GM12878 (cell line): ENCODE data around the gene GRIK3. TPM values are rescaled to one million over a fixed set of nuclear protein-coding genes. Genes with fewer than 3 reads are reported as not detected.

Experiments
- ATAC-seq: fragments of 200-7000 bp; cut with Tn5 transposase; 3 replicates; pipeline ENCODE4 v1.9.1; 2020; ENCODE audit warnings: mild to moderate bottlenecking, moderate library complexity
- BruUV-seq: library from RNA; stranded (reverse); fragments of 400-500 nt; replicated peaks from 2 replicates; lab custom pipeline; 2021; lab: Mats Ljungman, UMichigan
- CTCF ChIA-PET: fragments of 300-600 bp; sonication (Branson Sonifier 250); formaldehyde crosslinking; extraction: SDS; loops from one replicate; lab custom pipeline; 2021; ENCODE audit warnings: inconsistent platforms; lab: Yijun Ruan, JAX
- POLR2A ChIA-PET: fragments of 350-600 bp; formaldehyde crosslinking; extraction: SDS; loops from one replicate; lab custom pipeline; 2021; ENCODE audit warnings: inconsistent platforms; lab: Charles Lee
- RAD21 ChIA-PET: fragments of 300-600 bp; sonication (Branson Sonifier 250); formaldehyde crosslinking; loops from one replicate; lab custom pipeline; 2023; ENCODE audit warnings: antibody characterized with exemption; ENCODE audit not compliant: unreplicated experiment; lab: Charles Lee
- SMC1A ChIA-PET: fragments of 300-600 bp; sonication (Branson Sonifier 250); formaldehyde crosslinking; loops from one replicate; lab custom pipeline; 2023; ENCODE audit not compliant: unreplicated experiment, uncharacterized antibody; lab: Charles Lee
- DNase-seq: peaks from one replicate; pipeline ENCODE4 v3.0.0-alpha.2; 2011; ENCODE audit warnings: low read depth, low spot score
- FAIRE-seq: peaks from 3 replicates; lab custom pipeline; 2011; peaks lifted over from hg19 to GRCh38; lab: Jason Lieb, UNC
- H2AFZ ChIP-seq: 2 replicates; pipeline ENCODE4 v1.6.0; 2011; ENCODE audit warnings: low read depth, low read length, control low read depth; ENCODE audit not compliant: control insufficient read depth
- H3K27ac ChIP-seq: 2 replicates; pipeline ENCODE4 v1.5.1; 2011; ENCODE audit warnings: control low read depth; ENCODE audit not compliant: control insufficient read depth, insufficient read depth
- H3K27me3 ChIP-seq, 2 experiments: replicated peaks in 1 of 2; 2 replicates each; pipeline versions ENCODE4 v1.6.0 to v1.6.1; 2011; ENCODE audit warnings: low read length in 1 of 2; ENCODE audit not compliant: control insufficient read depth in 2 of 2, insufficient read depth in 2 of 2
- H3K36me3 ChIP-seq, 2 experiments: 2 replicates each; pipeline ENCODE4 v1.5.1; 2011; ENCODE audit warnings: low read length in 1 of 2; ENCODE audit not compliant: control insufficient read depth in 2 of 2, insufficient read depth in 2 of 2
- H3K4me1 ChIP-seq: 2 replicates; pipeline ENCODE4 v1.6.1; 2011; ENCODE audit warnings: mild to moderate bottlenecking, low read length, moderate library complexity, mixed read lengths; ENCODE audit not compliant: control insufficient read depth, insufficient read depth
- H3K4me2 ChIP-seq: 2 replicates; pipeline ENCODE4 v1.6.0; 2011; ENCODE audit warnings: control low read depth; ENCODE audit not compliant: control insufficient read depth, insufficient read depth
- H3K4me3 ChIP-seq: fragments of 200-600 bp; sonication (generic); 2 replicates; pipeline ENCODE4 v1.5.1; 2016
- H3K79me2 ChIP-seq: 2 replicates; pipeline ENCODE4 v1.6.0; 2011; ENCODE audit warnings: low read length; ENCODE audit not compliant: control insufficient read depth, insufficient read depth
- H3K9ac ChIP-seq: 2 replicates; pipeline ENCODE4 v1.8.0; 2011; ENCODE audit warnings: low read length, control low read depth, mixed read lengths; ENCODE audit not compliant: control insufficient read depth, insufficient read depth
- H3K9me3 ChIP-seq: replicated peaks from 3 replicates; pipeline ENCODE4 v1.5.1; 2011; ENCODE audit warnings: mild to moderate bottlenecking, low read length; ENCODE audit not compliant: control insufficient read depth, insufficient read depth
- H4K20me1 ChIP-seq: 2 replicates; pipeline ENCODE4 v1.6.0; 2011; ENCODE audit not compliant: control insufficient read depth, insufficient read depth
- BHLHE40 ChIP-seq, 2 experiments: fragments of 450-650 bp in 1 of 2; IDR thresholded peaks; 2 replicates each; pipeline ENCODE4 v1.6.1; 2011 to 2017; ENCODE audit warnings: low read depth in 2 of 2, borderline replicate concordance in 1 of 2, improper control_type of control experiment in 1 of 2, low read length in 1 of 2, mild to moderate bottlenecking in 1 of 2
- FOS ChIP-seq: IDR thresholded peaks from 3 replicates; pipeline ENCODE4 v1.6.1; 2011; ENCODE audit warnings: borderline replicate concordance; ENCODE audit not compliant: insufficient read length; ENCODE audit errors: extremely low read depth
- GATAD2B ChIP-seq: fragments of 450-650 bp; conservative IDR thresholded peaks from 2 replicates; pipeline ENCODE4 v1.6.1; 2017; ENCODE audit warnings: low read depth, mild to moderate bottlenecking, moderate library complexity
- HDAC2 ChIP-seq: fragments of 200-600 bp; sonication (generic); IDR thresholded peaks from 2 replicates; pipeline ENCODE4 v1.6.1; 2017
- MTA3 ChIP-seq: IDR thresholded peaks from 2 replicates; pipeline ENCODE4 v1.6.1; 2012; ENCODE audit warnings: low read length, inconsistent platforms, borderline replicate concordance
- NR2C1 ChIP-seq: fragments of 450-650 bp; IDR thresholded peaks from 2 replicates; pipeline ENCODE4 v1.6.1; 2017; ENCODE audit warnings: antibody characterized with exemption, mild to moderate bottlenecking, moderate library complexity
- RELB ChIP-seq: fragments of 450-650 bp; IDR thresholded peaks from 2 replicates; pipeline ENCODE4 v1.6.1; 2017; ENCODE audit warnings: low read depth, mild to moderate bottlenecking, moderate library complexity
- SP1 ChIP-seq: IDR thresholded peaks from one replicate; pipeline ENCODE4 v1.6.1; 2011; ENCODE audit warnings: low read depth, low read length
- SREBF1 ChIP-seq: IDR thresholded peaks from 2 replicates; pipeline ENCODE4 v1.6.1; 2012; ENCODE audit warnings: mild to moderate bottlenecking, low read length
- STAT1 ChIP-seq: fragments of 450-650 bp; conservative IDR thresholded peaks from 2 replicates; pipeline ENCODE4 v1.6.1; 2014; ENCODE audit warnings: antibody characterized with exemption, mild to moderate bottlenecking
- ZBED1 ChIP-seq: IDR thresholded peaks from 2 replicates; pipeline ENCODE4 v1.6.1; 2016; ENCODE audit warnings: borderline replicate concordance
- ZNF24 ChIP-seq: fragments of 450-650 bp; IDR thresholded peaks from 2 replicates; pipeline ENCODE4 v1.6.1; 2017; ENCODE audit warnings: antibody characterized with exemption, mild to moderate bottlenecking
- ZNF274 ChIP-seq: IDR thresholded peaks from one replicate; pipeline ENCODE4 v1.8.0; 2011; ENCODE audit not compliant: insufficient read length, insufficient read depth
- WGBS: methylation state at CpG from one replicate; pipeline ENCODE4 v1.1.6; 2016; ENCODE audit warnings: low lambda C conversion rate; ENCODE audit not compliant: insufficient replicate concordance, insufficient coverage; ENCODE audit errors: missing lambda C conversion rate; 5-methylcytosine and 5-hydroxymethylcytosine counted together
- in situ Hi-C: fragments of 300-500 bp; cut with MboI; formaldehyde crosslinking; loops from 9 replicates; pipeline ENCODE4 v1.14.3; 2018; ENCODE audit warnings: mixed read lengths
- intact Hi-C: fragments of 100-400 bp; cut with micrococcal nuclease; formaldehyde crosslinking; loops from one replicate; pipeline ENCODE4 v1.14.2; 2022; ENCODE audit not compliant: unreplicated experiment
- polyA plus RNA-seq, 11 experiments: library from polyadenylated mRNA; depleted of rRNA in 4 of 11; unstranded in 6 of 11; stranded (reverse) in 5 of 11; fragments of >200 nt; fragmentation: Nextera tagmentation in 4 of 11; fragmentation: Illumina TruSeq in 1 of 11; extraction: Ambion mirVana in 4 of 11; extraction: Trizol in 1 of 11; gene quantifications; 1 replicate in 1 of 11; 2 replicates in 10 of 11; pipeline versions ENCODE4 v1.2.1 to v1.2.3, GENCODE V29; 2011 to 2016; ENCODE audit warnings: inconsistent platforms in 2 of 11, missing spikeins in 2 of 11, low read depth in 1 of 11
- total RNA-seq, 4 experiments: library from RNA; depleted of rRNA in 3 of 4; stranded (reverse); fragments of >200 nt in 3 of 4; fragmentation: Illumina TruSeq in 1 of 4; extraction: Trizol in 1 of 4; gene quantifications; 2 replicates each; pipeline versions ENCODE4 v1.2.1 to v1.2.3, GENCODE V29; 2013 to 2021
- TF ChIP-seq, protein P1 (sequence below): fragments of 450-650 bp; IDR thresholded peaks from 2 replicates; pipeline ENCODE4 v1.6.1; 2016; ENCODE audit warnings: mild to moderate bottlenecking
- TF ChIP-seq, protein P2 (sequence below): fragments of 150-350 bp; IDR thresholded peaks from 2 replicates; pipeline ENCODE4 v1.6.1; 2014; ENCODE audit warnings: mild to moderate bottlenecking, low read depth, low read length

Gene GRIK3
- total and polyA plus RNA-seq, 10 of the 15 experiments (the other 5 are each of a cell fraction or from before 2014, with no cell fraction given): not detected

GRCh38 chr1:36784147-36784859 is 250.0 kb downstream of the GRIK3 start:
- Histone ChIP-seq H3K4me3 (no peak overlapping the region), H2AFZ (no peak overlapping the region), H3K27ac (no peak overlapping the region), H3K4me2 (no peak overlapping the region), H4K20me1 (no peaks in the 10 kb centered on the region), H3K27me3 (peaks cover 2 to 4% of the 10 kb centered on the region in 2 experiments; a peak in 3 of 4 replicates), H3K9ac (no peak overlapping the region), H3K9me3 (no peaks in the 10 kb centered on the region), H3K36me3 (no peaks in the 10 kb centered on the region), H3K79me2 (no peaks in the 10 kb centered on the region)
- intact Hi-C loops (no loop called here), in situ Hi-C loops (no loop called here)
- ChIA-PET RAD21 (no interaction called here), POLR2A (no interaction called here), CTCF (no interaction called here), SMC1A (no interaction called here)
- no peak for ATAC-seq
- WGBS: 39% methylated on average over 9 of the region's 9 CpGs
- no TSS peak for BruUV-seq
- no peak for DNase-seq
- no peak for FAIRE-seq
- TF ChIP-seq, protein P1, sequence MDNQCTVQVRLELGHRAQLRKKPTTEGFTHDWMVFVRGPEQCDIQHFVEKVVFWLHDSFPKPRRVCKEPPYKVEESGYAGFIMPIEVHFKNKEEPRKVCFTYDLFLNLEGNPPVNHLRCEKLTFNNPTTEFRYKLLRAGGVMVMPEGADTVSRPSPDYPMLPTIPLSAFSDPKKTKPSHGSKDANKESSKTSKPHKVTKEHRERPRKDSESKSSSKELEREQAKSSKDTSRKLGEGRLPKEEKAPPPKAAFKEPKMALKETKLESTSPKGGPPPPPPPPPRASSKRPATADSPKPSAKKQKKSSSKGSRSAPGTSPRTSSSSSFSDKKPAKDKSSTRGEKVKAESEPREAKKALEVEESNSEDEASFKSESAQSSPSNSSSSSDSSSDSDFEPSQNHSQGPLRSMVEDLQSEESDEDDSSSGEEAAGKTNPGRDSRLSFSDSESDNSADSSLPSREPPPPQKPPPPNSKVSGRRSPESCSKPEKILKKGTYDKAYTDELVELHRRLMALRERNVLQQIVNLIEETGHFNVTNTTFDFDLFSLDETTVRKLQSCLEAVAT: no peak
- TF ChIP-seq FOS: no peak
- TF ChIP-seq ZBED1: no peak
- TF ChIP-seq NR2C1: no peak
- TF ChIP-seq HDAC2: no peak
- no peak for TF ChIP-seq RELB
- no peak for TF ChIP-seq SP1
- TF ChIP-seq, protein P2, sequence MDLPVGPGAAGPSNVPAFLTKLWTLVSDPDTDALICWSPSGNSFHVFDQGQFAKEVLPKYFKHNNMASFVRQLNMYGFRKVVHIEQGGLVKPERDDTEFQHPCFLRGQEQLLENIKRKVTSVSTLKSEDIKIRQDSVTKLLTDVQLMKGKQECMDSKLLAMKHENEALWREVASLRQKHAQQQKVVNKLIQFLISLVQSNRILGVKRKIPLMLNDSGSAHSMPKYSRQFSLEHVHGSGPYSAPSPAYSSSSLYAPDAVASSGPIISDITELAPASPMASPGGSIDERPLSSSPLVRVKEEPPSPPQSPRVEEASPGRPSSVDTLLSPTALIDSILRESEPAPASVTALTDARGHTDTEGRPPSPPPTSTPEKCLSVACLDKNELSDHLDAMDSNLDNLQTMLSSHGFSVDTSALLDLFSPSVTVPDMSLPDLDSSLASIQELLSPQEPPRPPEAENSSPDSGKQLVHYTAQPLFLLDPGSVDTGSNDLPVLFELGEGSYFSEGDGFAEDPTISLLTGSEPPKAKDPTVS: no peak
- no peak for TF ChIP-seq ZNF24
- no peak for TF ChIP-seq STAT1
- no peak for TF ChIP-seq MTA3
- no peak for TF ChIP-seq BHLHE40 (IDR thresholded peaks at IDR 0.05; ENCODE audit: borderline replicate concordance in 1 of 2, low read depth in 2 of 2, low read length in 1 of 2)
- no peak for TF ChIP-seq SREBF1
- TF ChIP-seq GATAD2B: no peak
- TF ChIP-seq ZNF274: no peak
- TF ChIP-seq, all 136 proteins: peak for 0
- no peaks in the 10 kb centered on the region for H3K4me1 ChIP-seq
